ENCODE data around the gene C3orf33.
"Not testable (repeated sequence)": the region's sequence is repeated elsewhere in the genome, so short reads cannot be mapped to it uniquely, and the experiment has no call there.

DNA sequence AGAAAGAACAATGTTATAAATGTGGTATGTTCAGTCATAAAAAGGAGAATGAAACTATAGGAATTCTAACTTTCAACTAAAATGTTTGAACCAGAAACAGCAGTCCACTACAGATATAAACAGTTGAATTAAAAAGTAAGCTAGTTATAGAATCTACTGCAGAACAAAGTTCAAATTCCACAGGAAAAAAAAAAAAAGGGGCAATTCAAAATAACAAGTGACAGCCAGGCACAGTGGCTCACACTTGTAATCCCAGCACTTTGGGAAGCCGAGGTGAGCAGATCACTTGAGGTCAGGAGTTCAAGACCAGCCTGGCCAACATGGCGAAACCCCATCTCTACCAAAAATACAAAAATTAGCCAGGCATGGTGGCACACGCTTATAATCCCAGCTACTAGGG lies 43.3 kb upstream of the C3orf33 start:
- TF ChIP-seq, protein P1, sequence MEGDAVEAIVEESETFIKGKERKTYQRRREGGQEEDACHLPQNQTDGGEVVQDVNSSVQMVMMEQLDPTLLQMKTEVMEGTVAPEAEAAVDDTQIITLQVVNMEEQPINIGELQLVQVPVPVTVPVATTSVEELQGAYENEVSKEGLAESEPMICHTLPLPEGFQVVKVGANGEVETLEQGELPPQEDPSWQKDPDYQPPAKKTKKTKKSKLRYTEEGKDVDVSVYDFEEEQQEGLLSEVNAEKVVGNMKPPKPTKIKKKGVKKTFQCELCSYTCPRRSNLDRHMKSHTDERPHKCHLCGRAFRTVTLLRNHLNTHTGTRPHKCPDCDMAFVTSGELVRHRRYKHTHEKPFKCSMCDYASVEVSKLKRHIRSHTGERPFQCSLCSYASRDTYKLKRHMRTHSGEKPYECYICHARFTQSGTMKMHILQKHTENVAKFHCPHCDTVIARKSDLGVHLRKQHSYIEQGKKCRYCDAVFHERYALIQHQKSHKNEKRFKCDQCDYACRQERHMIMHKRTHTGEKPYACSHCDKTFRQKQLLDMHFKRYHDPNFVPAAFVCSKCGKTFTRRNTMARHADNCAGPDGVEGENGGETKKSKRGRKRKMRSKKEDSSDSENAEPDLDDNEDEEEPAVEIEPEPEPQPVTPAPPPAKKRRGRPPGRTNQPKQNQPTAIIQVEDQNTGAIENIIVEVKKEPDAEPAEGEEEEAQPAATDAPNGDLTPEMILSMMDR (IDR thresholded peaks at IDR 0.05) = not testable (repeated sequence)
- not testable (repeated sequence) for TF ChIP-seq POLR2A (IDR thresholded peaks at IDR 0.05)

Data from thyroid gland (tissue), 4 donors.